Left ventricle myocardium superior (tissue), 1 donor: ENCODE results near the gene PHLDB2. TPM values are rescaled to one million over a fixed set of nuclear protein-coding genes. Genes with fewer than 3 reads are reported as not detected.

Experiments used
- ATAC-seq: fragments of 200-7000 bp; cut with Tn5 transposase; one replicate; pipeline ENCODE4 v1.9.1; 2020; ENCODE audit warnings: mild to moderate bottlenecking, moderate library complexity
- DNase-seq: peaks from one replicate; pipeline ENCODE4 v3.0.0-alpha.2; 2020
- intact Hi-C: fragments of 100-400 bp; cut with micrococcal nuclease; formaldehyde crosslinking; loops from one replicate; pipeline ENCODE4 v1.11.0; 2022
- total RNA-seq: library from RNA; stranded (reverse); fragmentation: NEBNext Ultra II Directional; extraction: Animal tissue kit (Norgen Biotek cat#: 25700); gene quantifications from one replicate; pipeline ENCODE4 v1.2.1, GENCODE V29; 2021
- donor health status: DM: no; HTN: yes; CAD: no; lungs with severe emphysema.

The PHLDB2 gene
- total RNA-seq, 1 donor from 2014 or later, result 128 TPM

DNA sequence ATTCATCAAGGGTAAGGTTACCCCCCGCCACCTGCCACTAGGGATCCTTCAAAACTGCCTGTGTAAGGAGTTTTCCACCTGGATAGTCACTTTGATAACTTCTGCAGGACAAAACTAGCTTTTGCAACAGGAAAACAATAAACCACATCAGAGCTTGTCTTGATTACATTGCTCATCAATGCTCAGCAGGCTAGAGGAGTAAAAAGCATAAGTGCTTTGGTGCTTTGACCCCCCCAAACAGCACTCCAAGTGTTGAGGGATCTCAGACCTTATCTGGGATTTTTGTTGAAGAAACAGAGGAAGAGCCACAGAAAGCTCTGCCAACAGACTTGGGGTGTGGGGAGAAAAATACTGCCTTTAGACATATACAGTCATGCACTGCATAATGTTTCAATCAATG lies 10.8 kb upstream of the PHLDB2 start:
- DNase-seq, result no peak
- no peak for ATAC-seq
- intact Hi-C loops, result no loop called here

DNA sequence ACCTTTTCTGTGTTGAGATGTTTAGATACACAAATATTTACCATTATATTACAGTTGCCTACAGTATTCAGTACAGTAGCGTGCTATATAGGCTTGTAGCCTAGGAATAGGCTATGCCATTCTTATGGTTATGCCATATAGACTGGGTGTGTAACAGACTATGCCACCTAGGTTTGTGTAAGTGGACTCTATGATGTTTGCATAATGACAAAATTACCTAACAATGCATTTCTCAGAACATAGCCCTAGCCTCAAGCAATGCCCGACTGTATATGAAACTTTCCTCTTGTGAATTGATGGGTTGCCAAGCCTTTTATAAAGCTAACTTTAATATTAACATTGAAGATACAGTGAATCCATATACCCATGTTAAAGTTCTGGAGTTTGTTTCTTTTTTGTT lies 10.3 kb upstream of the PHLDB2 start:
- DNase-seq, result no peak
- intact Hi-C loops, result no loop called here
- ATAC-seq, result no peak

DNA sequence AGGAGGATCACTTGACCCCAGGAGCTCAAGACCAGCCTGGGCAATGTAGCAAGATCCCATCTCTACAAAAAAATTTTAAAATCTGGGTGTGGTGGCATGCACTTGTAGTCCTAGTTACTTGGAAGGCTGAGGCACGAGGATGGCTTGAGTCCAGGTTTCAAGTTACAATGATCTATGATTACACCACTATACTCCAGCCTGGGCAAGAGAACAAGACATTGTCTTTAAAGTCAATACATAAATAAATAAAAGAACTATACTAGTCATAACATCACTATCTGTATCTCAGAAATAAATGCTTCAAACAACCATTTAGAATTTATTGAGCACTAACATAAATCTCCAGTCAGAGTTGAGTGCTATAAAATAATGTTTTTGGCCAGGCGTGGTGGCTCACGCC lies 8.5 kb upstream of the PHLDB2 start:
- intact Hi-C loops, result loop anchor here (10.0 kb wide), 1 partner anchor 46 kb away; no protein-coding TSS in a partner anchor
- no peak for DNase-seq
- ATAC-seq, result no peak

DNA sequence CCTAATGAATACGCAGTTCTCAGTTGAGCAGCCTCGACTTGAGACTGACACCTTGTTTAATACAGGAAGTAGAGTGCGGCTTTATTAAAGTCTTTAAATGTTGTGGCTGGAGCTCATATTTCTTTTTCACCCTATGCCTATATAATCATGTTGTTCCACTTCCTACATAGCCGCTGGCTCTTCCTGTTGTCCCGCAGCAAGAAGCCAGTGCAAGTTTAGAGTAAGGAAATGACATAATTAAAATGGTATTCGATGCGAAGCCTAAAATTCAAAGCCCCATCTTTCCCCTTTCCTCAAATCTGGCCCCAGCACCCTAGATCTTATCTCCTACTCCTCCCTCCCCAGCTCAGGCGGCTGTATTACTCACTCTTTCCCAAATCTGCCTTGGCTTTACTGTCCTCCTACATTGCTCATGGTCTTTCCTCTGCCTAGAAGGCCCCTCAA lies 7.5 kb upstream of the PHLDB2 start:
- intact Hi-C loops, result loop anchor here (10.0 kb wide), 1 partner anchor 47 kb away; no protein-coding TSS in a partner anchor
- ATAC-seq (peak; percentile 79), DNase-seq (no peak)

DNA sequence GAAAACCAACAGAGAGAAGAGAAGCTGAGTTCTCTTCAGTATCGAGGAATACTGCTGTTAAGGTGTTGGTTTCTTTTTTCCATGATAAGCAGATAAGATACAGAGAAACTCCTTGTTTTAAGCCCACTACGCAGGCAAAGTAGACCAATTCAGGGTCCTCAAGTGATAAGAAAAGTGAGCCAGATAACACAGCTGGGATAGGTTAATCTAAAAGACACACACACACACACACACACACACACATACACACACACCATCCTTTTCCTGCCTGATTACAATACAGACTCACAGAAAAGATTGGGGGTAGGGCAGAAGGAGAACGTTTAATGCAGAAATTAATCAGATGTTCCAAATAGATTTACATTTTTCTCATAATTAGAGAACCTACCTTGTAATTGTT lies 6.5 kb upstream of the PHLDB2 start:
- DNase-seq, result no peak
- intact Hi-C loops, result loop anchor here (10.0 kb wide), 1 partner anchor 48 kb away; no protein-coding TSS in a partner anchor
- no peak for ATAC-seq

DNA sequence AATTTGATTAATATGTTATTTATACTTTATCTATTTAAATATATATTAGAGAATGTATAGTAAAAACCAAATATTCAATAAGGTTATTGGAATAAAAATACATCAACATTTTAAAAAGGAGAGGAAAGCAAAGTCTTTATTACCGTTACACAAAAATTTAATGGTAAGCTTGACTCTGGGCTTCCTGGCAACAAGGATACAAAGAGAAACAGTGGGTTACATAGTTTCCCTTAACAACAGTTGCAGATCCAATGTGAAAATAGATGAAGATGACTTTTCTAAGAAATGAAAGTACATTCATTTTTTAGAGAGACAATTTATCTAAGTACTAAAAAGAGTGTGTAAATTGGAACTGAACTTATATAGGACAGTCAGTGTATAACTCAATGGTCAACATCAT lies 6.0 kb upstream of the PHLDB2 start:
- ATAC-seq (no peak), DNase-seq (no peak)
- intact Hi-C loops, result loop anchor here (10.0 kb wide), 1 partner anchor 48 kb away; no protein-coding TSS in a partner anchor

DNA sequence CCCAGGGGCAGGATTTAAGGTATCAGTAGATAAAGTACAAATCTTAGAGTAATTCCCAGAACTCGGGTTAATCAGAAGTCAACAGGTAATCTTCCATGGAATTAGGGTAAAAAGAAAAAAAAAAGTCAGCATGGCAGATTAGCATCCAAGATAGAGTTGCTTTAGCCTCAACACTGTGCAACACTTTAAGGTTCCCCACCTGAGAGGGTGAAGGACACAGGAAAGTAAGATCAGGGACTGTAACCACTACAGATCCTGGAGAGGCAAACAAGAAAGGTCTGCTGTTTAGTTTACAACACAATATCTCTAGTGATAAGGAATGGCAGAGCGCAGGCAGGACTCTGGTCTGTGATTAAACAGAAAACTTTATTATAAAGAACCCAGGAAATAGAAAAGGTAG lies 4.1 kb upstream of the PHLDB2 start:
- ATAC-seq, result no peak
- intact Hi-C loops, result loop anchor here (10.0 kb wide), 1 partner anchor 50 kb away; no protein-coding TSS in a partner anchor
- DNase-seq, result no peak

DNA sequence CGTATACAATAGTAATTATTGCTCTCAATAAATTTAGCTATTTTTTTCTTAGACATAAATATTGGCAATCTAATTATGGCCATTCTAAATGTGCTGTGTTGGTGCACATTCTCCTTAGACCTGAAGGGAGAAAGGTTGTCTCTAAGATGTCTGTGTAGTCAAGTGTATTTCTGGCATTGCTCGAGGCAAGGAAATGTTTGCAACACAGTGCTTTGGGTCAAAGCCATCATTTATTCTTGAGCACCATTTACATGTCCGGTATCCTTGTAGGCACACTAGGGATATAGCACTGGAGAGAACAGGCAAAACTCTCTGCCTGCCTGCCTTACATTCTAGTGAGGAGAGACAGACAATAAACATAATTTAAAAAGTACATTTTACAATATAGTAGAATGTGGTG lies 2.6 kb upstream of the PHLDB2 start:
- ATAC-seq (no peak), DNase-seq (no peak)
- intact Hi-C loops, result loop anchor here (10.0 kb wide), 1 partner anchor 52 kb away; no protein-coding TSS in a partner anchor

DNA sequence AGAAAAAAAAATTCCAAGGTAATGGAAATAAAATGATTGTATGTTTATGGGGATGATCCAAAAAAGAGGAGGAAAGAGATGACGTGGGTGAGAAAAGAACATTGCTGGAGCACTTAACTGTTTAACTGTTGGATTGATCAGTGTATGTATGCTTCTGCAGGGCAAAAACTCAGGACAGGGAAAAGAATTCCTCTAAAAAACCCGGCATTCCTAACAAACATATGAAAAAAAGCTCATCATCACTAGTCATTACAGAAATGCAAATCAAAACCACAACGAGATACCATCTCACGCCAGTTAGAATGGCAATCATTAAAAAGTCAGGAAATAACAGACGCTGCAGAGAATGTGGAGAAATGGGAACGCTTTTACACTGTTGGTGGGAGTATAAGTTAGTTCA lies 1.6 kb upstream of the PHLDB2 start:
- ATAC-seq (no peak), DNase-seq (no peak)
- intact Hi-C loops, result loop anchor here (10.0 kb wide), 1 partner anchor 53 kb away; no protein-coding TSS in a partner anchor

DNA sequence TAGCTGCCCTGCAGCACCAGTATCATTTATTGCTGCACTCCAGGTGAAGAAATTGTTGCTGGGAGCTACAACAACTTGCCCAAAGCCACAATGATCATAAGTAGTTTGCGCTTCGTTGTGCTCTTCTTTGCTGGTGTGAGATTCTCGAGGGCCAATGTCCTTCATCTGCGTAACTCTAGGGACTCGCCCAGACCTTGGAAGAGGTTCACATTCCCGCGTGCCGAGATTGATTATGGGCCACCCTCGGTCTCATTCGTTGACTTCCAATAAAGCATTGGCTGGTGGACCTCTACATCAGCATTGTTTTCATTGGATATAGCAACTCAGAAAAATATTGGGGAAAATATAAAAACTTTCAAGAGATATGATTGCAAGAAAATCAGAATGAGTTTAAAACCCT lies 423 bp upstream of the PHLDB2 start:
- DNase-seq, result no peak
- intact Hi-C loops, result loop anchor here (10.0 kb wide), 1 partner anchor 54 kb away; no protein-coding TSS in a partner anchor
- no peak for ATAC-seq

DNA sequence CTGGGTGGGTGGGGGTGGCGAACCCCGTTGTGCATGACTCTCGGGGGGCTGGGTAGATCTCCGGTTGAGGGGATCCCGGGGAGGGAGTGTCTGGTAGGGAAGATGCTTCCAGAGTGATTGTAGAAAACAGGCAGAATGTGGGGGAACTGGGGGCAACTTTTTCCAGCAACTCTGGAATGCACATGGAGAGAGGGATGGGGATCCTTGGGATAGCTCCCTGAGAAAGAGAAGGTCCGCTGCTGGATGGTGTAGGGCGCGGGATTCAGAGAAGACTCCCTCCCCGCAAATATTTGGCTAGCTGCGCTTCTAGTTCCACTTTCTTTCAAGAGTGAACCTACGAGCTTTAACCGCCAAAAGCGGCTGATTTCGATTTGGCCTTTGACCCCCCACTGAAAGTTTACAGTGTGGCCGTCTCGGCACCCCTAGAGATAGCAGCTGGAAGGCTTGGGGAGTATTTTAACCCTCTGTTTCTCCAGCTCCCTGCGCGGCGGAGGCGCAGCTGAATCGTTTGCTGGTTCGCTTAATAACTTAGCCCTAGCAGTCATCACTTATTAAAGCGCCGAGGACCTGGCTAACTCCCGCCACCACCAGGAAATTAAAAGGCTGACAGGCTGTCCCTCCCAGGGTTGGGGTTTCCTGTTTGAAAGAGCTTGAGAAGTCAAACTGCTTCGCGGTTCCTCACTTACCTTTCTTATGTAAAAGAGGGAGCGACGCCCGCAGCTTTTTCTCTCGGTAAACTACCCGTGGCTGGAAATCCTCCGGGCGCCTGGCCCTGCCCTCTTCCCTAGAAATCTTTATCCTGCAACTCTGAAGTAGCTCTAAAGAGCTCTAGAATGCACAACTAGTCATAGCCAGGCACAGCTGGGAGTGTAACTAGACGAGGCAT lies 1.2 kb downstream of the PHLDB2 start:
- ATAC-seq (peak; percentile 77), DNase-seq (peak; percentile 80)
- intact Hi-C loops, result loop anchor here (2.0 to 10.0 kb wide), 3 partner anchors 55 to 143 kb away; no protein-coding TSS in a partner anchor

DNA sequence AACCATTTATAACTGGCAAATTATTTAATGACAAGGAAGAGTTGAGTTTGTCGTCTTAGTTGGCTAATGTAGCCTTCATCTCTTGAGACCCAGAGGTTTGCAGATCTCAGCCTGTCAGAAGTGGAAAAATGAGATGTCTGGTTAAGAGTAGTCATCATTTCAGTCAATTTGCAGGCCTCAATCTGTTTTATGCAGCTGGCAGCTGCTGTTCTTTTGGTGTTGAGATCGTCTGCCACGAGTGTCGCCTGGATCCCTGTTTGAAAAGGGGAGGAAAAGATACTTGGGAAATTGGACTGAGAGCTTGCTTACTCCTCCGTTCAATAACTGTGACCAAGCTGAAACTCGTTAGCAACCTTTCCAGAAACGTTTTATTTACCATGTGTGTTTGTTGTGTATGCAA lies 2.3 kb downstream of the PHLDB2 start:
- DNase-seq (no peak), ATAC-seq (no peak)
- intact Hi-C loops, result loop anchor here (2.0 to 5.0 kb wide), 2 partner anchors 124 to 145 kb away; no protein-coding TSS in a partner anchor

DNA sequence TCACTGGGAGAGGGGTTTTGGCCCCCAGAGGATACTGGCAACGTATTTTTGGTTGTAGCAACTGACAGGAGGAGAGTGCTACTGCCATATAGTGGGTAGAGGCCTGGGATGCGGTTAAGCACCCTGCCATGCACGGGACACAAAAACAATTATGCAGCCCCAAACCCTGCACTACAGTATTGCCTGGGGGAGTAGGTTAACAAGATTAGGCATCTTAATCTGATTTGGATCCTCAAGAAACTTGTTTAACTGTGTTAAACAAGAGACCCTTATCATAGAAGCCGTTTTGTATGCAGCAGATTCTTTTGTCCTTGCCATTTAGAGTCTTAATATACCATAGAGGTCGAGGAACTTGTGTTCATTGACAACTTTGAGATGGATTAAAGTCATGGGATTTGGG lies 3.4 kb downstream of the PHLDB2 start:
- ATAC-seq, result no peak
- no peak for DNase-seq
- intact Hi-C loops, result loop anchor here (5.0 kb wide), 1 partner anchor 125 kb away; no protein-coding TSS in a partner anchor

DNA sequence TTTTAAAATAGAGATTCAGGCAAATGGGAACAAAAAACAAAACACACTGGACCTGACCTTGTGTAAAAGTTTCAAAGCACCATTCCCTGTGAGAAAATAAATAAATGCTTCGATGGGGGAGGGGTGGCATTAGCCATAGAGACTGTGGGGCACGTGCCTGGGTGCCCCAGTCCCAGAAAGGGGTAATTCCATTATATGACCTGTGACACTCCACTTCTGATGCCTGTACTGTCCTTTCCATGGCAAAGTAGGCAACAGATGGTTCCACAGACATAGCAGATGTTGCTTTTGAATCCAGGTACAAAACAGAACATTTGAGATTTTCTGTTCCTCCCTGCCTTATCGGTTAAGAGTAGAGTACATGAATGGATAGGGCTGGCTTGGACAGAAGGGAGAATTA lies 3.9 kb downstream of the PHLDB2 start:
- intact Hi-C loops, result loop anchor here (5.0 kb wide), 1 partner anchor 126 kb away; no protein-coding TSS in a partner anchor
- ATAC-seq, result no peak
- no peak for DNase-seq

DNA sequence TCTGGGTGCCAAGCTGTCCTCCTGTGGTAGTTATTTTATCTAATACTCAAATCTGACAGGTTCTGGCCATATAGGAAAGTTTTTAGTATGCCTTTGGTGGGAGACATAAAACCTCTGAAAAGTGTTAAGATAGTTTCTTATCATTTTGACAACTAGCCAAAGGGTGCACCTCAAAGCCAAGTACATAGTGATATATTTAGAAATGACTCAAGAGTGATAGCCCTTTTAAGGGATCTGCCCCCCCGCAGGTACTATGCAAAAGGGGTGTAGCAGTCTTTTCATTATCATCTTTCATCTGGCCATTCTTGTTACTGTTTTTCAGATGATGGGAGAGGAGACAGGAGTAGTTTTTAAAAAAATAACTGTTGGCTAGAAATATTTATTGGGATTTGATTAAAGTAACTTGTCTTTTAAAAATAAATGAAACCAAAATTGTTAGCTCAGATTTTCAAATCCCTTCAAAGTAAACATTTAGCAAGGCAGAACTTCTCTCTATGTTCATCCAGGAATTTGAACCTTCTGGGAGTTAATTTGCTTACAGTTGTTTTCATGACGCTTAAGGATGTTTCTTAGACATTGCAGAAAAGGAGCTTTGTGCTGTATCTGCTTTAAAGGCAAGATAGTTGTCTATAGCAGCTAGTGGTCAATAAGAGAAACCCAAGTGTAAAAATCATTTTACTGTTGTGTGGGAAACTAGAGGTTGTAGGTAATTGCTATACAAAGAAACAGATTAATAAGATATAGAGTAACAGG lies 5.1 kb downstream of the PHLDB2 start:
- ATAC-seq, result peak; percentile 8
- no peak for DNase-seq
- intact Hi-C loops, result loop anchor here (2.0 to 5.0 kb wide), 2 partner anchors 103 to 127 kb away; no protein-coding TSS in a partner anchor

DNA sequence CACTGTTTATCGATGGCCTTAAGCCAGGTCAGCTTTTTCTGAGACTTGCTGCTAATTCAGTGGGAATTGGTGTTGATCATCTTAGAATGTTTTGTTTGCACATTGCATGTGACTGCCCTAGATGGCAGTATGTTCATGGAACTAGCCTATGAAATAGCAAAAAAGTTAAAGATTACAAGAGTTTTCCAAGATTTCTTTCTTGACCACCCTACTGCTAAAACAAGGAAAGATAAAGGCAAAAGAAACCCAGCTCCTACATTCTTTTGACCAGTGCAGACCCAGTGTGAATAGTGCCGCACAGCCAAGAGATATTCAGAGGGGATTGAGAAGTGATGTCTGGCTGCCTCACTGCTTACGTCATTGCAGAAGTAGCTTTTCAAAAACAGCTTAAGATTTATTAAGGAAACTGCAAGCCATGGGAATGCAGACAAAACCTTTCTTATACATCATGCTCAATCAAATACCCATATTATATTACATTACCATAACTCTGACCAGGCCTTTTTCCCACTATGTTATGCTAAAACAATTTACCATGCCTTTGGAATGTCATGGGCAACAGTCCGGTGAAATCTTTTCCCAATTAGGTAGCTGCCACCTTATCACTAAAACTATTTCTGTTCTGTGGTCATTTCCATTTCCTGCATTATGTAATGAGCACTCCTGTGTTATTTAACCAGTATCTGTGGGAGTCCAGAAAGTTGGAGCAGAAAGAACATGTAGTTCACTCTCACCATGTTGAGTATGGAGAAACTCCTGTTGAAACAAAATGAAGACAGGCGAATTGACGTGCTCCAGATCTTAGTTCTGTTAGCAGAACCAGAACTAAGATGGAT lies 6.0 kb downstream of the PHLDB2 start:
- ATAC-seq, result peak; percentile 58
- no peak for DNase-seq
- intact Hi-C loops, result loop anchor here (2.0 to 5.0 kb wide), 2 partner anchors 102 to 128 kb away; no protein-coding TSS in a partner anchor

DNA sequence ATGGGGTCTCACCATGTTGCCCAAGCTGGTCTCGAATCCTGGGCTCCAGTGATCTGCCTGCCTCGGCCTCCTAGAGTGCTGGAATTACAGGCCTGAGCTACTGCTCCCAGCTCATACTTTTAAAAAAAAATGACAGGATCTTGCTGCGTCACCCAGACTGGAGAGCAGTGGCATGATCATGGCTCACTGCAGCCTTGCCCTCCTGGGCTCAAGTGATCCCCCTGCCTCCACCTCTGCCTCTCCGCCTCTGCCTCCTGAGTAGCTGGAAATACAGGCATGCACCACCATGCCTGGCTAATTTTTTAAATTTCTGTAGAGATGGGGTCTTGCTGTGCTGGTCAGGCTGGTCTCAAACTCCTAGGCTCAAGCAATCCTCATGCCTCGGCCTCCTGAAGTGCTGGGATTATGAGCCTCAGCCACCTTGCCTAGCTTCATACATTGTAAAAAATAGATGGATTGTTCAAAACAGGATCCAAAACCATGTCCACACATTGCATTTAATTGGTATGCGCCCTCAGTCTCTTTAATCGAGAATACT lies 8.9 kb downstream of the PHLDB2 start:
- ATAC-seq, result no peak
- intact Hi-C loops, result no loop called here
- DNase-seq, result no peak

DNA sequence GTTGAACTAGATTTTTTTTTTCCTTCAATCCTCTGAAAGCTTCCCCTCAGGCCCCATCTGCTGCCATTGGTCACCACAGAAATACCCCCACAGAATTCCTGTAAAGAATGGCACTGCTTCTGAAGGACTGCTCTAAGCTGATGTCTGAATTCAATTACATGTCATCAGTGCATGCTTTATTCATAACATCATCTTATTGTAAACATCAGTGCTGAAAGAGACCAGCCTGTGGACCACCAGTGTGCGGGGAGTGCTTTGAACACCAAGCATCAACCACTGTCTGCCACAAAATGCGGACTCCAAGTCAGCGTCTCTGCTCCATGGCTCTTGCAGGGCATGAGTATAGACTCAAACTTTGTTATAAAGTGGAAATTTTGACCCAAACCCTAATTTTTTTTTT lies 11.6 kb downstream of the PHLDB2 start:
- intact Hi-C loops, result no loop called here
- ATAC-seq (no peak), DNase-seq (no peak)
